GM18526 (cell line): ENCODE data around the gene TIE1.

Source experiments
- POLR2A ChIP-seq: IDR thresholded peaks from 3 replicates; pipeline ENCODE4 v1.6.1; 2011; ENCODE audit not compliant: insufficient read length; ENCODE audit errors: extremely low read depth

Gene TIE1

DNA sequence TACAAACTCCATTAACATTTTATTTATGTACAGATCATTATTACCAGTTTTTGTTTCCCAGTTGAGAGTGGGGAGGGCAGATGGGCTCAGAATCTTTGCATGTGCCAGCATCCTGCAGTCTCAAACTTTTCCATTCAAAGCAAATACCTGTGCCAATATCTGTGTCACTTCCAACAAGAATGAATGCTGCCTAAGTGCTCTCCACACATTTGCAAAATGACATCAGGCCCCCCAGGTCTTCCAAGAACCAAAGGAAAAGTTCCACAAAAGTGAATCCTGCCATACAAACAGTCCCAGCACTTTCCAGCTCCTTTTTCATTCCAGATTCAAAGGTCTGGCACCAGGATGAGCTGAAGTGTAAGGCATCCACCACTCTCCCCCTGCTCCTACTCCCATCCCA, 1.7 kb upstream of the TIE1 start:
- no peak for TF ChIP-seq POLR2A

GRCh38 chr1:43302201-43302600, 1.4 kb downstream of the TIE1 start:
- TF ChIP-seq POLR2A, result no peak

- TF ChIP-seq POLR2A, result no peak
Observed at GRCh38 chr1:43302721-43303470, 2.1 kb downstream of the TIE1 start.

- TF ChIP-seq POLR2A, result no peak
Observed at GRCh38 chr1:43303471-43304313, 2.9 kb downstream of the TIE1 start.

GRCh38 chr1:43304314-43304681, 3.5 kb downstream of the TIE1 start:
- TF ChIP-seq POLR2A, result no peak

DNA sequence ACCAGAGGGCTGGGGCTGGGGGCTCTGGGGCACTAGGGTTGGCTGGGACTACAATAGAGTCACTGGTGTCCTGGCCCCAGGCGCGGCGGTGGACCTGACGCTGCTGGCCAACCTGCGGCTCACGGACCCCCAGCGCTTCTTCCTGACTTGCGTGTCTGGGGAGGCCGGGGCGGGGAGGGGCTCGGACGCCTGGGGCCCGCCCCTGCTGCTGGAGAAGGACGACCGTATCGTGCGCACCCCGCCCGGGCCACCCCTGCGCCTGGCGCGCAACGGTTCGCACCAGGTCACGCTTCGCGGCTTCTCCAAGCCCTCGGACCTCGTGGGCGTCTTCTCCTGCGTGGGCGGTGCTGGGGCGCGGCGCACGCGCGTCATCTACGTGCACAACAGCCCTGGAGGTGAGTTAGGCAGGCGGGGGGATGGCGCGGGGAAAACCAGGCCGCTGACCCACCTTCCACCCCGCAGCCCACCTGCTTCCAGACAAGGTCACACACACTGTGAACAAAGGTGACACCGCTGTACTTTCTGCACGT, 4.1 kb downstream of the TIE1 start:
- TF ChIP-seq POLR2A, result no peak

- no peak for TF ChIP-seq POLR2A
Observed at GRCh38 chr1:43305461-43305860, 4.7 kb downstream of the TIE1 start.

GRCh38 chr1:43305926-43306687, 5.3 kb downstream of the TIE1 start:
- no peak for TF ChIP-seq POLR2A

- TF ChIP-seq POLR2A, result no peak
Observed at GRCh38 chr1:43306688-43307457, 6.1 kb downstream of the TIE1 start.

GRCh38 chr1:43307458-43308158, 6.8 kb downstream of the TIE1 start:
- no peak for TF ChIP-seq POLR2A

DNA sequence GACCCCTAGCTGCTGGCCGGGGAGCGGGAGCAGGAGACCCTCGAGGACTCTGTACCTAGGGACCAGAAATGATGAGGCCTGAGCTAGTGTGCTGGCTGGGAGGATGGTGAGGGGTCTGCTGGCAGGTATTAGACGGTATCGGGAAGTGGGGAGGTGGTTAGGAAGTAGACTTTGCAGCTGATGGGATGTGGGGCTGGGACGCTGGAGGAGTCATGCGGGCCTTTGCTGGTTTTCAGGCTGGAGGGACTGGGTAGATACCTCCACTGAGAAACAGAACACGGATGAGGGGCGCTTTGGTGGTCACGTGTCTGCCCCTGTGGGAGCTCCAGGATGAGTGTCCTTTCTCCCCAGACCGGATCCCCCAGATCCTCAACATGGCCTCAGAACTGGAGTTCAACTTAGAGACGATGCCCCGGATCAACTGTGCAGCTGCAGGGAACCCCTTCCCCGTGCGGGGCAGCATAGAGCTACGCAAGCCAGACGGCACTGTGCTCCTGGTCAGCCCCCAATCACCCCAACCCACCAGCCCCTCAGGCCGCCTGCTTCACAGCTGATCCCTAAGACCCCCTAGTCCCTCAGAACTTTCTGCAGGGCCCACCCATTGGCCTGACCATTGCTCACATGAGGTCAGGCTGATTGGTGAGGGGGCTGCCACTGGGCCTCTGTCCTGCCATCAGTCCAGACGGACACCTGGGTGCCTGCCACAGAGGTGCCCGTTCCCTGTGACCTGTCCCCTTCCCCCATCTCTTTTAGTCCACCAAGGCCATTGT, 8.0 kb downstream of the TIE1 start:
- TF ChIP-seq POLR2A, result no peak

- TF ChIP-seq POLR2A, result no peak
Observed at GRCh38 chr1:43309405-43310025, 8.7 kb downstream of the TIE1 start.

GRCh38 chr1:43311521-43311920, 10.7 kb downstream of the TIE1 start:
- no peak for TF ChIP-seq POLR2A
